ENCODE results near the gene SKAP1.

DNA sequence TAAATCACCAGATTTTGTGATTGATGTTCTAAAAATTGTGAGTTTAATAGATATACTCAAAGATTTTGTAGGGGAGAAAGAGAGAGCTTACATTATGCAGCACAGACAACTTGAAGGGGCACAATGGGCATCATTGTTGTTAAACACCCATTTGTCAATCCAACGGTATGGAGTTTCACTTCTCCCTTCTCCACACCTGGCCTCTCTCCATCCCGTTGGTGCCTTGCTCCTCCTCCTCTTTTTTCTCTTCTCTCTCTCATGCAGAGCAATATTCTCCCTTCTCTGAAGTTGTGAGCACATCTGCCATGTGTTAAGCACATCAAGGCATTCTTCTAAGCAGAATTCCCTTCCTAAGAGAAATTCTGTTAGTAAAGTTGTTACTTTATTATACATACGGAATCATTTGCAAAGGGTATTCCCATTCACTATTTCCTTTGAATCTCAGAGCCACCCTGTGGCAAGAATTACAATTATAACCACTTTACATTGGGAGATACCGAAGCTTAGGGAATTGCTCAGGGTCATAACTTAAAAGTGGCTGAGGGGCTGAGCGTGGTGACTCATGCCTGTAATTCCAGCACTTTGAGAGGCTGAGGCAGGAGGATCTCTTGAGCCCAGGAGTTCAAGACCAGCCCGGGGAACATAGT, 40.5 kb upstream of the SKAP1 start:
- no peak for TF ChIP-seq POLR2A (IDR thresholded peaks at IDR 0.05; ENCODE audit: low read depth, low read length)
- no peak for TF ChIP-seq POLR2AphosphoS5 (IDR thresholded peaks at IDR 0.05; ENCODE audit: low read depth, low read length)
- peak; percentile 82 for TF ChIP-seq SPI1 (IDR thresholded peaks at IDR 0.05; ENCODE audit: low read depth, low read length)
